ACC112 (cell line): ENCODE results near the gene TMEM41A.

ENCODE experiments used
- H2AFZ ChIP-seq: fragments of 200-600 bp; sonication (generic); one replicate; pipeline ENCODE4 v1.6.0; 2017; ENCODE audit warnings: antibody characterized with exemption, low read length; ENCODE audit not compliant: unreplicated experiment
- H3K27ac ChIP-seq: fragments of 200-600 bp; sonication (generic); 2 replicates; pipeline ENCODE4 v1.5.1; 2014; ENCODE audit warnings: low read depth, mild to moderate bottlenecking, antibody characterized with exemption, low read length, moderate library complexity
- H3K27me3 ChIP-seq: fragments of 200-600 bp; sonication (generic); 2 replicates; pipeline ENCODE4 v1.6.1; 2014; ENCODE audit warnings: mild to moderate bottlenecking, antibody characterized with exemption, low read length, moderate library complexity, mixed read lengths; ENCODE audit not compliant: insufficient read depth
- H3K36me3 ChIP-seq: fragments of 200-600 bp; sonication (generic); 2 replicates; pipeline ENCODE4 v1.6.1; 2016; ENCODE audit warnings: mild to moderate bottlenecking, antibody characterized with exemption, low read length, moderate library complexity, mixed read lengths; ENCODE audit not compliant: insufficient read depth
- H3K4me1 ChIP-seq: fragments of 200-600 bp; sonication (generic); one replicate; pipeline ENCODE4 v1.6.1; 2016; ENCODE audit warnings: low read length, mixed read lengths; ENCODE audit not compliant: insufficient read depth, unreplicated experiment, control insufficient read depth
- H3K4me3 ChIP-seq: fragments of 200-600 bp; sonication (generic); 2 replicates; pipeline ENCODE4 v1.5.1; 2014; ENCODE audit warnings: mild to moderate bottlenecking, low read depth, low read length
- H3K79me2 ChIP-seq: fragments of 200-600 bp; sonication (generic); one replicate; pipeline ENCODE4 v1.6.0; 2016; ENCODE audit warnings: low read length; ENCODE audit not compliant: control insufficient read depth, unreplicated experiment, insufficient read depth

Gene TMEM41A

GRCh38 chr3:185521349-185522138 lies 22.7 kb upstream of the TMEM41A start:
- H3K79me2 ChIP-seq: no peaks in the 10 kb centered on the region
- peaks cover 22% of the 10 kb centered on the region; the same call in 1 of the 2 replicates for H3K27me3 ChIP-seq
- no peak overlapping the region for H2AFZ ChIP-seq
- H3K36me3 ChIP-seq: no peaks in the 10 kb centered on the region
- no peaks in the 10 kb centered on the region for H3K4me1 ChIP-seq
- no peak overlapping the region for H3K27ac ChIP-seq
- H3K4me3 ChIP-seq: no peak overlapping the region

- H3K27ac ChIP-seq: no peak overlapping the region
- peaks cover 36% of the 10 kb centered on the region for H3K27me3 ChIP-seq
- H3K79me2 ChIP-seq: no peaks in the 10 kb centered on the region
- H3K4me3 ChIP-seq: no peak overlapping the region
- H2AFZ ChIP-seq: no peak overlapping the region
- H3K4me1 ChIP-seq: no peaks in the 10 kb centered on the region
- H3K36me3 ChIP-seq: no peaks in the 10 kb centered on the region
Observed at GRCh38 chr3:185519021-185519420, 20.2 kb upstream of the TMEM41A start.

GRCh38 chr3:185517387-185518130 lies 18.7 kb upstream of the TMEM41A start:
- H3K27ac ChIP-seq: no peak overlapping the region
- no peak overlapping the region for H3K4me3 ChIP-seq
- H3K79me2 ChIP-seq: no peaks in the 10 kb centered on the region
- peaks cover 37% of the 10 kb centered on the region for H3K27me3 ChIP-seq
- no peaks in the 10 kb centered on the region for H3K4me1 ChIP-seq
- no peak overlapping the region for H2AFZ ChIP-seq
- H3K36me3 ChIP-seq: no peaks in the 10 kb centered on the region

GRCh38 chr3:185511711-185512110 lies 12.9 kb upstream of the TMEM41A start:
- peaks cover 17% of the 10 kb centered on the region for H3K27me3 ChIP-seq
- no peak overlapping the region for H3K4me3 ChIP-seq
- H2AFZ ChIP-seq: no peak overlapping the region
- H3K4me1 ChIP-seq: no peaks in the 10 kb centered on the region
- no peak overlapping the region for H3K27ac ChIP-seq
- H3K79me2 ChIP-seq: no peaks in the 10 kb centered on the region
- H3K36me3 ChIP-seq: no peaks in the 10 kb centered on the region

- Histone ChIP-seq H3K27ac (no peak overlapping the region), H3K27me3 (no peaks in the 10 kb centered on the region), H2AFZ (no peak overlapping the region), H3K4me1 (no peaks in the 10 kb centered on the region), H3K79me2 (no peaks in the 10 kb centered on the region), H3K36me3 (no peaks in the 10 kb centered on the region), H3K4me3 (no peak overlapping the region)
Observed at GRCh38 chr3:185508335-185508991, 9.6 kb upstream of the TMEM41A start.

GRCh38 chr3:185507883-185508282 lies 9.0 kb upstream of the TMEM41A start:
- H3K27ac ChIP-seq: no peak overlapping the region
- no peaks in the 10 kb centered on the region for H3K79me2 ChIP-seq
- H3K4me1 ChIP-seq: no peaks in the 10 kb centered on the region
- H3K4me3 ChIP-seq: no peak overlapping the region
- 0 out of 2 replicates have a peak, but pooled peaks cover under 1% of the 10 kb centered on the region for H3K27me3 ChIP-seq
- H3K36me3 ChIP-seq: no peaks in the 10 kb centered on the region
- H2AFZ ChIP-seq: no peak overlapping the region

- Histone ChIP-seq H3K36me3 (no peaks in the 10 kb centered on the region), H3K4me3 (no peak overlapping the region), H3K4me1 (no peaks in the 10 kb centered on the region), H3K27me3 (peaks cover 4% of the 10 kb centered on the region; the same call in 1 of the 2 replicates), H3K27ac (no peak overlapping the region), H3K79me2 (no peaks in the 10 kb centered on the region), H2AFZ (no peak overlapping the region)
Observed at GRCh38 chr3:185504636-185505035, 5.8 kb upstream of the TMEM41A start.

GRCh38 chr3:185503521-185503920 lies 4.7 kb upstream of the TMEM41A start:
- no peak overlapping the region for H2AFZ ChIP-seq
- H3K79me2 ChIP-seq: no peaks in the 10 kb centered on the region
- H3K4me3 ChIP-seq: no peak overlapping the region
- no peak overlapping the region for H3K27ac ChIP-seq
- peaks cover 4% of the 10 kb centered on the region; the same call in 1 of the 2 replicates for H3K27me3 ChIP-seq
- H3K4me1 ChIP-seq: no peaks in the 10 kb centered on the region
- H3K36me3 ChIP-seq: no peaks in the 10 kb centered on the region

GRCh38 chr3:185502987-185503386 lies 4.2 kb upstream of the TMEM41A start:
- Histone ChIP-seq H3K4me1 (no peaks in the 10 kb centered on the region), H3K27me3 (peaks cover 4% of the 10 kb centered on the region; the same call in 1 of the 2 replicates), H3K36me3 (no peaks in the 10 kb centered on the region), H3K27ac (no peak overlapping the region), H3K4me3 (no peak overlapping the region), H3K79me2 (no peaks in the 10 kb centered on the region), H2AFZ (no peak overlapping the region)

GRCh38 chr3:185490241-185490640 lies 8.6 kb downstream of the TMEM41A start:
- Histone ChIP-seq H2AFZ (no peak overlapping the region), H3K27ac (no peak overlapping the region), H3K4me3 (no peak overlapping the region), H3K36me3 (peaks cover 32% of the 10 kb centered on the region), H3K27me3 (no peaks in the 10 kb centered on the region), H3K79me2 (no peaks in the 10 kb centered on the region), H3K4me1 (no peaks in the 10 kb centered on the region)
